Smooth muscle cell (in vitro differentiated cells): ENCODE measurements around the gene ODAPH. TPM values are rescaled to one million over a fixed set of nuclear protein-coding genes. Genes with fewer than 3 reads are reported as not detected.

Source experiments
- DNase-seq: peaks from one replicate; lab custom pipeline; 2025; ENCODE audit not compliant: unreplicated experiment; lab: John Stamatoyannopoulos, UW
- H2AFZ ChIP-seq: fragments of 200-600 bp; sonication (generic); 2 replicates; pipeline ENCODE4 v1.6.0; 2016; ENCODE audit warnings: antibody characterized with exemption, low read depth, mild to moderate bottlenecking
- H3F3A ChIP-seq: fragments of 200-600 bp; sonication (generic); 2 replicates; pipeline ENCODE4 v1.6.0; 2017; ENCODE audit warnings: antibody characterized with exemption, low read depth
- H3K27ac ChIP-seq: fragments of 200-600 bp; sonication (generic); 2 replicates; pipeline ENCODE4 v1.5.1; 2016; ENCODE audit warnings: low read depth, mild to moderate bottlenecking
- H3K27me3 ChIP-seq: fragments of 200-600 bp; sonication (generic); 2 replicates; pipeline ENCODE4 v1.6.1; 2016; ENCODE audit warnings: low read depth, mild to moderate bottlenecking
- H3K36me3 ChIP-seq: fragments of 200-600 bp; sonication (generic); 2 replicates; pipeline ENCODE4 v1.5.1; 2016; ENCODE audit warnings: low read depth
- H3K4me1 ChIP-seq: fragments of 200-600 bp; sonication (generic); 2 replicates; pipeline ENCODE4 v1.5.1; 2016; ENCODE audit warnings: low read depth
- H3K4me2 ChIP-seq: fragments of 200-600 bp; sonication (generic); 2 replicates; pipeline ENCODE4 v1.6.0; 2016; ENCODE audit warnings: mild to moderate bottlenecking
- H3K4me3 ChIP-seq: fragments of 200-600 bp; sonication (generic); 2 replicates; pipeline ENCODE4 v1.5.1; 2016; ENCODE audit warnings: mild to moderate bottlenecking
- H3K79me2 ChIP-seq: fragments of 200-600 bp; sonication (generic); 2 replicates; pipeline ENCODE4 v1.6.0; 2016; ENCODE audit warnings: low read depth, mild to moderate bottlenecking
- H3K9ac ChIP-seq: fragments of 200-600 bp; sonication (generic); 2 replicates; pipeline ENCODE4 v1.6.0; 2016; ENCODE audit warnings: low read depth
- H3K9me3 ChIP-seq: fragments of 200-600 bp; sonication (generic); replicated peaks from 2 replicates; pipeline ENCODE4 v1.5.1; 2016; ENCODE audit warnings: low read depth
- H4K20me1 ChIP-seq: fragments of 200-600 bp; sonication (generic); 2 replicates; pipeline ENCODE4 v1.6.0; 2016; ENCODE audit warnings: low read depth
- WGBS: methylation state at CpG from one replicate; pipeline ENCODE4 v1.1.7; 2016; ENCODE audit warnings: low lambda C conversion rate; 5-methylcytosine and 5-hydroxymethylcytosine counted together
- polyA plus RNA-seq: library from polyadenylated mRNA; unstranded; fragments of >200 nt; fragmentation: Nextera tagmentation; extraction: Ambion mirVana; gene quantifications from 2 replicates; pipeline ENCODE4 v1.2.1, GENCODE V29; 2016
- total RNA-seq: library from RNA; depleted of rRNA; stranded (reverse); fragments of >200 nt; gene quantifications from 2 replicates; pipeline ENCODE4 v1.2.3, GENCODE V29; 2014
- TF ChIP-seq, protein P1 (sequence below): fragments of 200-600 bp; sonication (generic); IDR thresholded peaks from 2 replicates; pipeline ENCODE4 v1.5.1; 2017; ENCODE audit warnings: borderline replicate concordance, mild to moderate bottlenecking, antibody characterized with exemption; ENCODE audit not compliant: insufficient read depth, poor library complexity, severe bottlenecking

The ODAPH gene
- total and polyA plus RNA-seq, 2 experiments from 2014 or later = 165 to 193 TPM

GRCh38 chr4:75612306-75612705, 56.4 kb downstream of the ODAPH start:
- Histone ChIP-seq H3K9ac (no peak overlapping the region), H3K79me2 (no peaks in the 10 kb centered on the region), H3K36me3 (no peaks in the 10 kb centered on the region), H3K4me1 (no peaks in the 10 kb centered on the region), H2AFZ (no peak overlapping the region), H3K4me3 (no peak overlapping the region), H3F3A (no peaks in the 10 kb centered on the region), H3K27me3 (no peaks in the 10 kb centered on the region), H3K27ac (no peak overlapping the region), H4K20me1 (no peaks in the 10 kb centered on the region), H3K9me3 (no peaks in the 10 kb centered on the region), H3K4me2 (no peak overlapping the region)
- WGBS = 93% methylated on average over 1 of the region's 1 CpG
- no peak for DNase-seq
- TF ChIP-seq, protein P1, sequence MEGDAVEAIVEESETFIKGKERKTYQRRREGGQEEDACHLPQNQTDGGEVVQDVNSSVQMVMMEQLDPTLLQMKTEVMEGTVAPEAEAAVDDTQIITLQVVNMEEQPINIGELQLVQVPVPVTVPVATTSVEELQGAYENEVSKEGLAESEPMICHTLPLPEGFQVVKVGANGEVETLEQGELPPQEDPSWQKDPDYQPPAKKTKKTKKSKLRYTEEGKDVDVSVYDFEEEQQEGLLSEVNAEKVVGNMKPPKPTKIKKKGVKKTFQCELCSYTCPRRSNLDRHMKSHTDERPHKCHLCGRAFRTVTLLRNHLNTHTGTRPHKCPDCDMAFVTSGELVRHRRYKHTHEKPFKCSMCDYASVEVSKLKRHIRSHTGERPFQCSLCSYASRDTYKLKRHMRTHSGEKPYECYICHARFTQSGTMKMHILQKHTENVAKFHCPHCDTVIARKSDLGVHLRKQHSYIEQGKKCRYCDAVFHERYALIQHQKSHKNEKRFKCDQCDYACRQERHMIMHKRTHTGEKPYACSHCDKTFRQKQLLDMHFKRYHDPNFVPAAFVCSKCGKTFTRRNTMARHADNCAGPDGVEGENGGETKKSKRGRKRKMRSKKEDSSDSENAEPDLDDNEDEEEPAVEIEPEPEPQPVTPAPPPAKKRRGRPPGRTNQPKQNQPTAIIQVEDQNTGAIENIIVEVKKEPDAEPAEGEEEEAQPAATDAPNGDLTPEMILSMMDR = no peak

Other genes starting within 250 kb of the ODAPH start
- 45.9 and 54.4 TPM in 2 replicates for gene RCHY1, start 41.7 kb upstream of the ODAPH start, total RNA-seq
- gene RCHY1, start 41.7 kb upstream of the ODAPH start, polyA plus RNA-seq = 19.3 and 26.7 TPM in 2 replicates
- gene THAP6, start 41.6 kb upstream of the ODAPH start, total RNA-seq = 14.7 and 21.3 TPM in 2 replicates
- gene THAP6, start 41.6 kb upstream of the ODAPH start, polyA plus RNA-seq = 7.4 and 9.3 TPM in 2 replicates
- 1.4 and 8.4 TPM in 2 replicates for gene CDKL2, start 74.5 kb downstream of the ODAPH start, total RNA-seq
- 0.58 and 1.6 TPM in 2 replicates for gene CDKL2, start 74.5 kb downstream of the ODAPH start, polyA plus RNA-seq
- 149 and 172 TPM in 2 replicates for gene G3BP2, start 117.3 kb downstream of the ODAPH start, total RNA-seq
- 81.7 and 84.5 TPM in 2 replicates for gene G3BP2, start 117.3 kb downstream of the ODAPH start, polyA plus RNA-seq
- 94.6 and 111 TPM in 2 replicates for gene USO1, start 168.5 kb downstream of the ODAPH start, total RNA-seq
- 43.1 and 50.4 TPM in 2 replicates for gene USO1, start 168.5 kb downstream of the ODAPH start, polyA plus RNA-seq